ENCODE measurements around the gene CYGB.

The CYGB gene

GRCh38 chr17:76541739-76542454 lies 4.4 kb upstream of the CYGB start:
- no peak for TF ChIP-seq CTCF (conservative IDR thresholded peaks at IDR 0.05; ENCODE audit: control insufficient read depth, insufficient read depth, low read depth, low read length)

GRCh38 chr17:76540381-76541300 lies 3.1 kb upstream of the CYGB start:
- peak overlapping the region; percentile 36 for H3K4me3 ChIP-seq (ENCODE audit: control insufficient read depth, low read depth, low read length)
- peak; percentile 17 for TF ChIP-seq CTCF (conservative IDR thresholded peaks at IDR 0.05; ENCODE audit: control insufficient read depth, insufficient read depth, low read depth, low read length)
- DNase-seq (ENCODE audit: low read depth): peak; percentile 94

More at GRCh38 chr17:76541739-76542454, 4.4 kb upstream of the CYGB start:
- DNase-seq (ENCODE audit: low read depth): no peak
- no peak overlapping the region for H3K4me3 ChIP-seq (ENCODE audit: control insufficient read depth, low read depth, low read length)

- peak within 1 kb of the TSS; percentile 36 for H3K4me3 ChIP-seq (ENCODE audit: control insufficient read depth, low read depth, low read length)
- DNase-seq (ENCODE audit: low read depth): no peak
- no peak for TF ChIP-seq CTCF (conservative IDR thresholded peaks at IDR 0.05; ENCODE audit: control insufficient read depth, insufficient read depth, low read depth, low read length)
Observed at GRCh38 chr17:76539631-76540271, 2.2 kb upstream of the CYGB start, which contains the start of gene PRCD. Gene PRCD, plus strand, starts transcription at chr17:76540044. Its CDS starts 98 bp downstream, at chr17:76540142.

GRCh38 chr17:76538941-76539570 lies 1.5 kb upstream of the CYGB start:
- no peak overlapping the region for H3K4me3 ChIP-seq (ENCODE audit: control insufficient read depth, low read depth, low read length)
- DNase-seq (ENCODE audit: low read depth): no peak
- no peak for TF ChIP-seq CTCF (conservative IDR thresholded peaks at IDR 0.05; ENCODE audit: control insufficient read depth, insufficient read depth, low read depth, low read length)

- TF ChIP-seq CTCF (conservative IDR thresholded peaks at IDR 0.05; ENCODE audit: control insufficient read depth, insufficient read depth, low read depth, low read length): no peak
- no peak overlapping the region for H3K4me3 ChIP-seq (ENCODE audit: control insufficient read depth, low read depth, low read length)
- DNase-seq (ENCODE audit: low read depth): no peak
Observed at GRCh38 chr17:76538281-76538931, 897 bp upstream of the CYGB start.

- no peak for TF ChIP-seq CTCF (conservative IDR thresholded peaks at IDR 0.05; ENCODE audit: control insufficient read depth, insufficient read depth, low read depth, low read length)
- DNase-seq (ENCODE audit: low read depth): no peak
- H3K4me3 ChIP-seq (ENCODE audit: control insufficient read depth, low read depth, low read length): peak overlapping the region; percentile 42
Observed at GRCh38 chr17:76537288-76537577, 276 bp downstream of the CYGB start.
